Measurements from ENCODE around the gene USP54. TPM values are rescaled to one million over a fixed set of nuclear protein-coding genes. Genes with fewer than 3 reads are reported as not detected.

USP54 gene
- total and polyA plus RNA-seq, 2 of the 13 experiments (the other 11 are each of a cell fraction or from before 2014, with no cell fraction given): 18.1 to 25.0 TPM

DNA sequence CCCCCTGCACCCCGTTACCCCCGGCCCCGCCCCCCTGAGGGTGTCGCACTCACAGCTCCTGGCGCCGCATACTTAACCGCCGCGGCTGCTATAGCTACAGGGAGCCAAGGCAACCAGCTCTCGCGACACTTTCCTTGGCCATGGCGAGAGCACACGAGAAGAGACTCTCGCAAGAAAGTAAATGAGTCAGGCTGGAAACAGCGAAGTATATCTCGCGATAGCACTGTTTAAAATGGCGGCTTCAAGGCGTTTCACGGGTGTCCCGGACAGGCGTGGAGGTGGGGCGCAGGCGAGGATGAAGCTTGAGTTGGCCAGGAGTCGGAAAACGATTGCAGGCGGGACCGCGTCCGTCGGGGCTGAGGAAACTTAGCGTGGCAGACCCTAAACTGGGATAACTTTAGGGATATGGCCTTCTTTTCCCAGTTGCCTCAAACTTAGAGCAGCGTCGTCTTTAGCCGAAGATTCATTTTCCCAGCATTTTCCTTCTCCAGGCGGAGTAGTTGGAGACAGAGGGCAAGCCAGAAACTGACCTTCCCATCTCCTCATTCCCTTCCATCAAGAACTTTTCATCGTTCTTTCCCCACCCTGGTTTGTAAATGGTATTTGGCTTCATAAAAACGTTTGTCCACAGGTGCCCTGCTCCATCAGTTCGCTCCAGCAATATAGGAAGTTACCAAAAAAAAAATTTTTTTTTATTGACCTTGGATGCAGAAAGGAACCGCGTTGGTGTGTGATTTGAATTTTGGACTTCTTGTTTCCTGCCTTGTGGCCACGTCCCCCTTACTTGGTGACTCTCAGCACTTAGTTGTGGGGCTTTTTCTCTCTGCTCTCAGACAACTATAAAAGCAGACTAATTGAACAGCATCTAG is 35.0 kb upstream of the USP54 start (continued):
- TF ChIP-seq, protein P1, sequence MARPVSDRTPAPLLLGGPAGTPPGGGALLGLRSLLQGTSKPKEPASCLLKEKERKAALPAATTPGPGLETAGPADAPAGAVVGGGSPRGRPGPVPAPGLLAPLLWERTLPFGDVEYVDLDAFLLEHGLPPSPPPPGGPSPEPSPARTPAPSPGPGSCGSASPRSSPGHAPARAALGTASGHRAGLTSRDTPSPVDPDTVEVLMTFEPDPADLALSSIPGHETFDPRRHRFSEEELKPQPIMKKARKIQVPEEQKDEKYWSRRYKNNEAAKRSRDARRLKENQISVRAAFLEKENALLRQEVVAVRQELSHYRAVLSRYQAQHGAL (CRISPR knock-in tag; IDR thresholded peaks at IDR 0.05; ENCODE audit: not compliant biosample characterization): no peak
- TF ChIP-seq ZMAT3 (CRISPR knock-in tag; conservative IDR thresholded peaks at IDR 0.05): 0 out of 2 replicates have a peak, but pooled peaks have one; percentile 34
- 0 out of 2 replicates have a peak, but pooled peaks have one; percentile 30 for TF ChIP-seq ZNF747 (CRISPR knock-in tag; IDR thresholded peaks at IDR 0.05; ENCODE audit: borderline replicate concordance)
- TF ChIP-seq, protein P2, sequence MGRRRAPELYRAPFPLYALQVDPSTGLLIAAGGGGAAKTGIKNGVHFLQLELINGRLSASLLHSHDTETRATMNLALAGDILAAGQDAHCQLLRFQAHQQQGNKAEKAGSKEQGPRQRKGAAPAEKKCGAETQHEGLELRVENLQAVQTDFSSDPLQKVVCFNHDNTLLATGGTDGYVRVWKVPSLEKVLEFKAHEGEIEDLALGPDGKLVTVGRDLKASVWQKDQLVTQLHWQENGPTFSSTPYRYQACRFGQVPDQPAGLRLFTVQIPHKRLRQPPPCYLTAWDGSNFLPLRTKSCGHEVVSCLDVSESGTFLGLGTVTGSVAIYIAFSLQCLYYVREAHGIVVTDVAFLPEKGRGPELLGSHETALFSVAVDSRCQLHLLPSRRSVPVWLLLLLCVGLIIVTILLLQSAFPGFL (CRISPR knock-in tag; IDR thresholded peaks at IDR 0.05): no peak
- TF ChIP-seq EED (CRISPR knock-in tag; IDR thresholded peaks at IDR 0.05): no peak
- no peak; the same call in 1 of the 2 replicates for TF ChIP-seq SP4 (CRISPR knock-in tag; IDR thresholded peaks at IDR 0.05)
- TF ChIP-seq HNRNPL (IDR thresholded peaks at IDR 0.05; ENCODE audit: low read depth, low read length): no peak
- TF ChIP-seq TBX3 (IDR thresholded peaks at IDR 0.05; ENCODE audit: borderline replicate concordance): no peak
- 0 out of 2 replicates have a peak, but pooled peaks have one; percentile 28 for TF ChIP-seq ZZZ3 (CRISPR knock-in tag; IDR thresholded peaks at IDR 0.05; ENCODE audit: borderline replicate concordance)
- TF ChIP-seq ZNF205 (CRISPR knock-in tag; IDR thresholded peaks at IDR 0.05): peak; percentile 19; the same call in 1 of the 2 replicates
- TF ChIP-seq ZNF431 (CRISPR knock-in tag; IDR thresholded peaks at IDR 0.05; ENCODE audit: borderline replicate concordance, low read depth): no peak
- peak; percentile 60; the same call in 1 of the 2 replicates for TF ChIP-seq ERF (CRISPR knock-in tag; IDR thresholded peaks at IDR 0.05)
- no peak for TF ChIP-seq CBX2 (IDR thresholded peaks at IDR 0.05; ENCODE audit: low read depth, low read length)
- TF ChIP-seq CBX2 (CRISPR knock-in tag; IDR thresholded peaks at IDR 0.05; ENCODE audit: low read depth): no peak
- no peak for TF ChIP-seq ETV6 (CRISPR knock-in tag; conservative IDR thresholded peaks at IDR 0.05)
- TF ChIP-seq ZNF256 (CRISPR knock-in tag; conservative IDR thresholded peaks at IDR 0.05): no peak
- peak; percentile 49; the same call in 1 of the 2 replicates for TF ChIP-seq CEBPG (CRISPR knock-in tag; IDR thresholded peaks at IDR 0.05)
- no peak for TF ChIP-seq ZNF567 (CRISPR knock-in tag; IDR thresholded peaks at IDR 0.05; ENCODE audit: borderline replicate concordance)
- no peak for TF ChIP-seq ZNF510 (CRISPR knock-in tag; IDR thresholded peaks at IDR 0.05; ENCODE audit: low read depth)
- TF ChIP-seq, protein P3, sequence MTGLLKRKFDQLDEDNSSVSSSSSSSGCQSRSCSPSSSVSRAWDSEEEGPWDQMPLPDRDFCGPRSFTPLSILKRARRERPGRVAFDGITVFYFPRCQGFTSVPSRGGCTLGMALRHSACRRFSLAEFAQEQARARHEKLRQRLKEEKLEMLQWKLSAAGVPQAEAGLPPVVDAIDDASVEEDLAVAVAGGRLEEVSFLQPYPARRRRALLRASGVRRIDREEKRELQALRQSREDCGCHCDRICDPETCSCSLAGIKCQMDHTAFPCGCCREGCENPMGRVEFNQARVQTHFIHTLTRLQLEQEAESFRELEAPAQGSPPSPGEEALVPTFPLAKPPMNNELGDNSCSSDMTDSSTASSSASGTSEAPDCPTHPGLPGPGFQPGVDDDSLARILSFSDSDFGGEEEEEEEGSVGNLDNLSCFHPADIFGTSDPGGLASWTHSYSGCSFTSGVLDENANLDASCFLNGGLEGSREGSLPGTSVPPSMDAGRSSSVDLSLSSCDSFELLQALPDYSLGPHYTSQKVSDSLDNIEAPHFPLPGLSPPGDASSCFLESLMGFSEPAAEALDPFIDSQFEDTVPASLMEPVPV (CRISPR knock-in tag; IDR thresholded peaks at IDR 0.05): peak; percentile 34; the same call in 1 of the 2 replicates
- TF ChIP-seq, protein P4, sequence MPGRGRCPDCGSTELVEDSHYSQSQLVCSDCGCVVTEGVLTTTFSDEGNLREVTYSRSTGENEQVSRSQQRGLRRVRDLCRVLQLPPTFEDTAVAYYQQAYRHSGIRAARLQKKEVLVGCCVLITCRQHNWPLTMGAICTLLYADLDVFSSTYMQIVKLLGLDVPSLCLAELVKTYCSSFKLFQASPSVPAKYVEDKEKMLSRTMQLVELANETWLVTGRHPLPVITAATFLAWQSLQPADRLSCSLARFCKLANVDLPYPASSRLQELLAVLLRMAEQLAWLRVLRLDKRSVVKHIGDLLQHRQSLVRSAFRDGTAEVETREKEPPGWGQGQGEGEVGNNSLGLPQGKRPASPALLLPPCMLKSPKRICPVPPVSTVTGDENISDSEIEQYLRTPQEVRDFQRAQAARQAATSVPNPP (CRISPR knock-in tag; IDR thresholded peaks at IDR 0.05): peak; percentile 68; the same call in 1 of the 2 replicates
- TF ChIP-seq ZNF180 (CRISPR knock-in tag; IDR thresholded peaks at IDR 0.05; ENCODE audit: borderline replicate concordance, low read depth): no peak
- TF ChIP-seq ZMYM4 (CRISPR knock-in tag; IDR thresholded peaks at IDR 0.05): peak; percentile 86
- TF ChIP-seq SYNCRIP (IDR thresholded peaks at IDR 0.05; ENCODE audit: insufficient read depth, low read depth, low read length): no peak
- no peak for TF ChIP-seq RNF2 (conservative IDR thresholded peaks at IDR 0.05; ENCODE audit: low read depth)
- peak; percentile 38; the same call in 1 of the 2 replicates for TF ChIP-seq MEIS1 (CRISPR knock-in tag; IDR thresholded peaks at IDR 0.05; ENCODE audit: borderline replicate concordance)
